K562 (cell line): Measurements from ENCODE around the gene PDE4D. TPM values are rescaled to one million over a fixed set of nuclear protein-coding genes. Genes with fewer than 3 reads are reported as not detected.

Experiments
- ATAC-seq: fragments of 200-7000 bp; cut with Tn5 transposase; 3 replicates; pipeline ENCODE4 v1.9.1; 2020; ENCODE audit warnings: moderate library complexity
- BruUV-seq: library from RNA; stranded (reverse); fragments of 400-500 nt; replicated peaks from 2 replicates; lab custom pipeline; 2021; lab: Mats Ljungman, UMichigan
- CTCF ChIA-PET: fragments of 300-600 bp; formaldehyde crosslinking; extraction: SDS; loops from one replicate; lab custom pipeline; 2021; ENCODE audit warnings: low intra/inter-chr PET ratio; lab: Yijun Ruan, JAX
- POLR2A ChIA-PET: fragments of 300-600, 350-650 bp; sonication (Branson Sonifier 250); formaldehyde crosslinking; extraction: SDS; loops from one replicate; lab custom pipeline; 2021; ENCODE audit warnings: antibody characterized with exemption, inconsistent platforms; lab: Yijun Ruan, JAX
- DNase-seq, 4 experiments: peaks; one replicate each; pipeline versions ENCODE4 v3.0.0 to v3.0.0-alpha.2; 2011 to 2018; ENCODE audit warnings: low spot score in 3 of 4, mixed read lengths in 3 of 4; ENCODE audit errors: extremely low read depth in 1 of 4
- FAIRE-seq: peaks from 2 replicates; lab custom pipeline; 2011; peaks lifted over from hg19 to GRCh38; lab: Jason Lieb, UNC
- H2AFZ ChIP-seq: 2 replicates; pipeline ENCODE4 v1.6.0; 2011; ENCODE audit warnings: low read depth, low read length, control low read depth, inconsistent platforms
- H3K27ac ChIP-seq: fragments of 200-600 bp; 3 replicates; pipeline ENCODE4 v1.8.0; 2011; ENCODE audit warnings: low read depth, mild to moderate bottlenecking, control low read depth, inconsistent platforms, low read length, moderate library complexity, mixed read lengths; ENCODE audit errors: extremely low read depth
- H3K27me3 ChIP-seq, 2 experiments: fragments of 300-600 bp in 1 of 2; 2 replicates in 1 of 2; 3 replicates in 1 of 2; pipeline versions ENCODE4 v1.6.0 to v1.8.0; 2011; ENCODE audit warnings: inconsistent platforms in 2 of 2, low read length in 2 of 2, mild to moderate bottlenecking in 1 of 2, mixed read lengths in 1 of 2, moderate library complexity in 1 of 2; ENCODE audit not compliant: control insufficient read depth in 2 of 2, insufficient read depth in 2 of 2
- H3K36me3 ChIP-seq: fragments of 300-600 bp; 3 replicates; pipeline ENCODE4 v1.8.0; 2011; ENCODE audit warnings: mild to moderate bottlenecking, low read length, inconsistent platforms; ENCODE audit not compliant: control insufficient read depth, insufficient read depth
- H3K4me1 ChIP-seq, 2 experiments: fragments of 200-600 bp in 1 of 2; replicated peaks in 1 of 2; 2 replicates in 1 of 2; 3 replicates in 1 of 2; pipeline versions ENCODE4 v1.5.1 to v1.8.0; 2011; ENCODE audit warnings: inconsistent platforms in 2 of 2, low read length in 2 of 2, mild to moderate bottlenecking in 1 of 2, mixed read lengths in 1 of 2, moderate library complexity in 1 of 2; ENCODE audit not compliant: control insufficient read depth in 2 of 2, insufficient read depth in 2 of 2
- H3K4me2 ChIP-seq: 2 replicates; pipeline ENCODE4 v1.6.1; 2011; ENCODE audit warnings: low read length, control low read depth, inconsistent platforms, mixed read lengths; ENCODE audit not compliant: insufficient read depth
- H3K4me3 ChIP-seq: fragments of 200-600 bp; sonication (generic), shearing (Covaris generic); 2 replicates; pipeline ENCODE4 v1.5.1; 2016; ENCODE audit warnings: control low read depth, inconsistent platforms
- H3K79me2 ChIP-seq: fragments of 200-600 bp; 3 replicates; pipeline ENCODE4 v1.8.0; 2011; ENCODE audit warnings: low read length, inconsistent platforms; ENCODE audit not compliant: control insufficient read depth, insufficient read depth
- H3K9ac ChIP-seq, 2 experiments: 2 replicates each; pipeline versions ENCODE4 v1.6.0 to v1.6.1; 2011; ENCODE audit warnings: low read depth in 2 of 2, low read length in 2 of 2, control low read depth in 1 of 2, inconsistent platforms in 1 of 2, mild to moderate bottlenecking in 1 of 2, mixed read lengths in 1 of 2; ENCODE audit not compliant: insufficient read depth in 1 of 2
- H3K9me1 ChIP-seq: one replicate; pipeline ENCODE4 v1.6.0; 2011; ENCODE audit warnings: inconsistent platforms, mild to moderate bottlenecking, low read length, moderate library complexity; ENCODE audit not compliant: control insufficient read depth, insufficient read depth
- H3K9me3 ChIP-seq: replicated peaks from 2 replicates; pipeline ENCODE4 v1.5.1; 2011; ENCODE audit warnings: low read depth, low read length, inconsistent platforms; ENCODE audit not compliant: control insufficient read depth, insufficient read depth
- H4K20me1 ChIP-seq: replicated peaks from 2 replicates; pipeline ENCODE4 v1.6.1; 2011; ENCODE audit warnings: low read length, inconsistent platforms, mixed read lengths; ENCODE audit not compliant: control insufficient read depth, insufficient read depth
- ATF7 ChIP-seq: fragments of 450-650 bp; IDR thresholded peaks from 2 replicates; pipeline ENCODE4 v1.7.1; 2014; ENCODE audit warnings: mild to moderate bottlenecking, moderate library complexity
- FOXJ3 ChIP-seq: sonication (generic); formaldehyde crosslinking; IDR thresholded peaks from 2 replicates; pipeline ENCODE4 v1.4.0; 2020; ENCODE audit warnings: mild to moderate bottlenecking, missing genetic modification reagents
- RBFOX2 ChIP-seq: fragments of 200-400 bp; formaldehyde crosslinking; IDR thresholded peaks from 2 replicates; pipeline ENCODE4 v1.6.1; 2017; ENCODE audit warnings: low read depth, mild to moderate bottlenecking, low read length, moderate library complexity
- SIX5 ChIP-seq, 2 experiments: IDR thresholded peaks; 2 replicates each; pipeline ENCODE4 v1.6.1; 2011; ENCODE audit warnings: low read length in 2 of 2, borderline replicate concordance in 1 of 2, low read depth in 1 of 2, mild to moderate bottlenecking in 1 of 2, moderate library complexity in 1 of 2; ENCODE audit not compliant: insufficient read depth in 1 of 2
- SLC30A9 ChIP-seq: fragments of 250-450 bp; sonication (Bioruptor Pico); IDR thresholded peaks from 2 replicates; pipeline ENCODE4 v1.8.0; 2022; ENCODE audit warnings: mild to moderate bottlenecking, moderate library complexity
- WGBS: fragments of 100-300 bp; shearing (Covaris generic); methylation state at CpG from one replicate; pipeline ENCODE4 v1.1.6; 2016; ENCODE audit warnings: low coverage, mixed read lengths; ENCODE audit not compliant: insufficient coverage; ENCODE audit errors: missing lambda C conversion rate; 5-methylcytosine and 5-hydroxymethylcytosine counted together
- in situ Hi-C: fragments of 300-500 bp; cut with MboI; formaldehyde crosslinking; loops from 4 replicates; pipeline ENCODE4 v1.15.0; 2018; ENCODE audit warnings: inconsistent platforms, mixed read lengths
- intact Hi-C: fragments of 100-400 bp; cut with micrococcal nuclease; formaldehyde crosslinking; loops from 2 replicates; pipeline ENCODE4 v1.14.2; 2022
- polyA plus RNA-seq, 8 experiments: library from polyadenylated mRNA; depleted of rRNA in 4 of 8; stranded (reverse) in 5 of 8; unstranded in 3 of 8; fragments of >200 nt; fragmentation: Nextera tagmentation in 2 of 8; fragmentation: Illumina TruSeq in 1 of 8; extraction: Ambion mirVana in 2 of 8; extraction: Trizol in 1 of 8; gene quantifications; 2 replicates each; pipeline versions ENCODE4 v1.2.1 to v1.2.3, GENCODE V29; 2011 to 2014; ENCODE audit warnings: inconsistent platforms in 1 of 8, missing spikeins in 1 of 8
- total RNA-seq, 7 experiments: library from RNA; depleted of rRNA in 6 of 7; stranded (reverse); fragments of >200 nt in 6 of 7; fragmentation: Illumina TruSeq in 2 of 7; extraction: Trizol in 2 of 7; gene quantifications; 2 replicates each; pipeline versions ENCODE4 v1.2.1 to v1.2.3, GENCODE V29; 2011 to 2021; ENCODE audit warnings: low replicate concordance in 1 of 7
- TF ChIP-seq, protein P1 (sequence below), 2 experiments: fragments of 450-650 bp in 1 of 2; sonication (generic) in 1 of 2; formaldehyde crosslinking; conservative IDR thresholded peaks; 2 replicates each; pipeline versions ENCODE4 v1.4.0 to v1.8.1; 2020 to 2022; ENCODE audit warnings: mild to moderate bottlenecking in 1 of 2, missing genetic modification reagents in 1 of 2
- TF ChIP-seq, protein P2 (sequence below): fragments of 250-450 bp; sonication (Bioruptor Pico); IDR thresholded peaks from 2 replicates; pipeline ENCODE4 v1.8.0; 2022; ENCODE audit warnings: moderate library complexity, mild to moderate bottlenecking, inconsistent platforms
- TF ChIP-seq, protein P3 (sequence below): fragments of 250-450 bp; sonication (Bioruptor Pico); IDR thresholded peaks from 2 replicates; pipeline ENCODE4 v1.8.0; 2022; ENCODE audit warnings: inconsistent platforms, mild to moderate bottlenecking, moderate library complexity, borderline replicate concordance

PDE4D gene
- total and polyA plus RNA-seq, 9 of the 15 experiments (the other 6 are each of a cell fraction or from before 2014, with no cell fraction given): 0.04 to 0.46 (median 0.13) TPM

DNA sequence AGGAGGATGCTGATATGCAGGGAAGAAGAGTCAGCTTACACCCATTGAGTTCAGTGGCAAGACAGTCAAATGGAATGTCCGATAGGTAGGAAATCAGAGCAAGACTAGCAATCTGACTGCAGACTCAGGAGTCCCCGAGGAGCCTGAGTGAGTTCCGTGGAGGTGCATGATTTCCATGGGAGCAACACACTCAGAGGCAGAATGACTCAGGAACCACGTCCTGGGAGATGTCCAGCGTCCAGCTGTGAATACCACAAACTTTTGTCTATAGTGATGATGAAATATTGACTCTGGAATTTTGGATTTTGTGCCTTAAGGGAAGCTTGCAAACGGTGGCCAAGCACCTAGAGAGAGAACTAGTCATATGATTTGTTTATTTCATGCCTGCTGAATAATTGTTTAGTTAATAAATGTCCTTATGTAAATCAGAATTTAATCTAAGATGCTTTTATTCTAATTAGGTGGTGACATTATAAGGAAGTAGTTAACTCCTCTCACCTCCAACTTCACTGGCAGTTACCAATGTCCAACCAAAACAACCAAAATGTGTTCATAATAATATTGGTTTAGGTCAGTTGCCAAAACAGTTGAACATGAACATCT, 100.4 kb downstream of the PDE4D start:
- intact Hi-C loops: no loop called here
- POLR2A ChIA-PET: no interaction called here
- no peaks in the 10 kb centered on the region for H3K27me3 ChIP-seq
- no peaks in the 10 kb centered on the region for H3K4me1 ChIP-seq
- H3K9me3 ChIP-seq: no peaks in the 10 kb centered on the region
- no peak for ATAC-seq
- TF ChIP-seq SIX5 (IDR thresholded peaks at IDR 0.05; ENCODE audit: borderline replicate concordance in 1 of 2, insufficient read depth in 1 of 2, low read depth in 1 of 2, low read length in 2 of 2) (no peak), ATF7 (no peak), SLC30A9 (no peak), FOXJ3 (no peak), RBFOX2 (no peak)
- TF ChIP-seq, protein P1, sequence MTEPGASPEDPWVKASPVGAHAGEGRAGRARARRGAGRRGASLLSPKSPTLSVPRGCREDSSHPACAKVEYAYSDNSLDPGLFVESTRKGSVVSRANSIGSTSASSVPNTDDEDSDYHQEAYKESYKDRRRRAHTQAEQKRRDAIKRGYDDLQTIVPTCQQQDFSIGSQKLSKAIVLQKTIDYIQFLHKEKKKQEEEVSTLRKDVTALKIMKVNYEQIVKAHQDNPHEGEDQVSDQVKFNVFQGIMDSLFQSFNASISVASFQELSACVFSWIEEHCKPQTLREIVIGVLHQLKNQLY (CRISPR knock-in tag; conservative IDR thresholded peaks at IDR 0.05): no peak
- TF ChIP-seq, protein P2, sequence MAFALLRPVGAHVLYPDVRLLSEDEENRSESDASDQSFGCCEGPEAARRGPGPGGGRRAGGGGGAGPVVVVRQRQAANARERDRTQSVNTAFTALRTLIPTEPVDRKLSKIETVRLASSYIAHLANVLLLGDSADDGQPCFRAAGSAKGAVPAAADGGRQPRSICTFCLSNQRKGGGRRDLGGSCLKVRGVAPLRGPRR (CRISPR knock-in tag): no peak
- TF ChIP-seq, protein P3, sequence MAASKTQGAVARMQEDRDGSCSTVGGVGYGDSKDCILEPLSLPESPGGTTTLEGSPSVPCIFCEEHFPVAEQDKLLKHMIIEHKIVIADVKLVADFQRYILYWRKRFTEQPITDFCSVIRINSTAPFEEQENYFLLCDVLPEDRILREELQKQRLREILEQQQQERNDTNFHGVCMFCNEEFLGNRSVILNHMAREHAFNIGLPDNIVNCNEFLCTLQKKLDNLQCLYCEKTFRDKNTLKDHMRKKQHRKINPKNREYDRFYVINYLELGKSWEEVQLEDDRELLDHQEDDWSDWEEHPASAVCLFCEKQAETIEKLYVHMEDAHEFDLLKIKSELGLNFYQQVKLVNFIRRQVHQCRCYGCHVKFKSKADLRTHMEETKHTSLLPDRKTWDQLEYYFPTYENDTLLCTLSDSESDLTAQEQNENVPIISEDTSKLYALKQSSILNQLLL (CRISPR knock-in tag): no peak
- TF ChIP-seq, all 486 proteins: peak for 0
- no peak for DNase-seq
- no peaks in the 10 kb centered on the region for H4K20me1 ChIP-seq
- no peaks in the 10 kb centered on the region for H3K79me2 ChIP-seq
- no peak overlapping the region for H3K4me2 ChIP-seq
- CTCF ChIA-PET: no interaction called here
- no peak overlapping the region for H3K9ac ChIP-seq
- no peak overlapping the region for H3K27ac ChIP-seq
- H3K9me1 ChIP-seq: no peaks in the 10 kb centered on the region
- no TSS peak for BruUV-seq
- no peak for FAIRE-seq
- in situ Hi-C loops: loop anchor here (25.0 kb wide), 1 partner anchor 906 kb away; no protein-coding TSS in a partner anchor
- no peak overlapping the region for H3K4me3 ChIP-seq
- 0% methylated on average over 6 of the region's 6 CpGs for WGBS
- no peak overlapping the region for H2AFZ ChIP-seq
- H3K36me3 ChIP-seq: no peaks in the 10 kb centered on the region
